Mucosa of rectum (tissue), 2 donors: ENCODE data around the gene SERPINA5.

Experiments
- H3K27ac ChIP-seq, 2 donors: one replicate each; pipeline ENCODE4 v1.7.0; 2013; ENCODE audit warnings: inconsistent platforms in 2 of 2, low read depth in 2 of 2, low read length in 2 of 2
- H3K27me3 ChIP-seq, 2 donors: one replicate each; pipeline ENCODE4 v1.7.0; 2013; ENCODE audit warnings: low read length in 2 of 2; ENCODE audit not compliant: control insufficient read depth in 2 of 2, insufficient read depth in 2 of 2
- H3K36me3 ChIP-seq, 2 donors: one replicate each; pipeline ENCODE4 v1.7.0; 2013; ENCODE audit warnings: low read length in 2 of 2; ENCODE audit not compliant: control insufficient read depth in 2 of 2, insufficient read depth in 2 of 2
- H3K4me1 ChIP-seq, 2 donors: one replicate each; pipeline ENCODE4 v1.7.0; 2013; ENCODE audit warnings: low read length in 2 of 2, mild to moderate bottlenecking in 1 of 2; ENCODE audit not compliant: control insufficient read depth in 2 of 2, insufficient read depth in 2 of 2
- H3K4me3 ChIP-seq, 2 donors: one replicate each; pipeline ENCODE4 v1.7.0; 2013; ENCODE audit warnings: low read length in 2 of 2
- H3K9ac ChIP-seq, 2 donors: one replicate each; pipeline ENCODE4 v1.7.0; 2013; ENCODE audit warnings: low read length in 2 of 2, low read depth in 1 of 2, mild to moderate bottlenecking in 1 of 2
- H3K9me3 ChIP-seq, 2 donors: one replicate each; pipeline ENCODE4 v1.7.0; 2013; ENCODE audit warnings: low read length in 2 of 2; ENCODE audit not compliant: control insufficient read depth in 2 of 2
- donor health status: healthy.
- donor health status: Normal muscosa, but diverticular disease.

SERPINA5 gene

GRCh38 chr14:94542111-94542810 lies 39.0 kb upstream of the SERPINA5 start:
- Histone ChIP-seq H3K27me3 (peaks cover 0 to 3% of the 10 kb centered on the region in 2 donors), H3K9me3 (no peaks in the 10 kb centered on the region), H3K4me3 (no peak overlapping the region), H3K27ac (no peak overlapping the region), H3K36me3 (no peaks in the 10 kb centered on the region), H3K9ac (no peak overlapping the region), H3K4me1 (no peaks in the 10 kb centered on the region)

- H3K36me3 ChIP-seq: no peaks in the 10 kb centered on the region
- H3K4me1 ChIP-seq: no peaks in the 10 kb centered on the region
- peaks cover 0 to 2% of the 10 kb centered on the region in 2 donors for H3K27me3 ChIP-seq
- H3K9me3 ChIP-seq: no peaks in the 10 kb centered on the region
- H3K9ac ChIP-seq: no peak overlapping the region
- no peak overlapping the region for H3K4me3 ChIP-seq
- H3K27ac ChIP-seq: no peak overlapping the region
Observed at GRCh38 chr14:94542811-94543440, 38.3 kb upstream of the SERPINA5 start.

- Histone ChIP-seq H3K9me3 (no peaks in the 10 kb centered on the region), H3K9ac (no peak overlapping the region), H3K4me3 (no peak overlapping the region), H3K27me3 (peaks cover 0 to 2% of the 10 kb centered on the region in 2 donors), H3K27ac (no peak overlapping the region), H3K36me3 (no peaks in the 10 kb centered on the region), H3K4me1 (no peaks in the 10 kb centered on the region)
Observed at GRCh38 chr14:94543449-94544124, 37.6 kb upstream of the SERPINA5 start.

- peaks cover 0 to 2% of the 10 kb centered on the region in 2 donors for H3K27me3 ChIP-seq
- no peaks in the 10 kb centered on the region for H3K36me3 ChIP-seq
- H3K9me3 ChIP-seq: no peaks in the 10 kb centered on the region
- no peaks in the 10 kb centered on the region for H3K4me1 ChIP-seq
- no peak overlapping the region for H3K4me3 ChIP-seq
- H3K9ac ChIP-seq: no peak overlapping the region
- H3K27ac ChIP-seq: no peak overlapping the region
Observed at GRCh38 chr14:94544726-94545125, 36.5 kb upstream of the SERPINA5 start.

GRCh38 chr14:94545131-94545841 lies 35.9 kb upstream of the SERPINA5 start:
- Histone ChIP-seq H3K4me3 (no peak overlapping the region), H3K4me1 (no peaks in the 10 kb centered on the region), H3K27ac (no peak overlapping the region), H3K9me3 (no peaks in the 10 kb centered on the region), H3K9ac (no peak overlapping the region), H3K27me3 (no peaks in the 10 kb centered on the region), H3K36me3 (no peaks in the 10 kb centered on the region)

- Histone ChIP-seq H3K27ac (no peak overlapping the region), H3K27me3 (no peaks in the 10 kb centered on the region), H3K9ac (no peak overlapping the region), H3K4me3 (no peak overlapping the region), H3K36me3 (no peaks in the 10 kb centered on the region), H3K4me1 (no peaks in the 10 kb centered on the region), H3K9me3 (no peaks in the 10 kb centered on the region)
Observed at GRCh38 chr14:94547151-94547680, 34.0 kb upstream of the SERPINA5 start.

GRCh38 chr14:94547726-94548125 lies 33.5 kb upstream of the SERPINA5 start:
- no peak overlapping the region for H3K9ac ChIP-seq
- H3K4me3 ChIP-seq: no peak overlapping the region
- no peaks in the 10 kb centered on the region for H3K36me3 ChIP-seq
- no peak overlapping the region for H3K27ac ChIP-seq
- H3K9me3 ChIP-seq: no peaks in the 10 kb centered on the region
- H3K4me1 ChIP-seq: no peaks in the 10 kb centered on the region
- H3K27me3 ChIP-seq: no peaks in the 10 kb centered on the region

- H3K36me3 ChIP-seq: no peaks in the 10 kb centered on the region
- no peak overlapping the region for H3K4me3 ChIP-seq
- H3K27ac ChIP-seq: no peak overlapping the region
- no peaks in the 10 kb centered on the region for H3K27me3 ChIP-seq
- H3K9me3 ChIP-seq: no peaks in the 10 kb centered on the region
- no peak overlapping the region for H3K9ac ChIP-seq
- no peaks in the 10 kb centered on the region for H3K4me1 ChIP-seq
Observed at GRCh38 chr14:94548131-94548998, 32.9 kb upstream of the SERPINA5 start.
